GM18526 (cell line): Measurements from ENCODE around the gene NOX4.

Experiments
- POLR2A ChIP-seq: IDR thresholded peaks from 3 replicates; pipeline ENCODE4 v1.6.1; 2011; ENCODE audit not compliant: insufficient read length; ENCODE audit errors: extremely low read depth

The NOX4 gene

DNA sequence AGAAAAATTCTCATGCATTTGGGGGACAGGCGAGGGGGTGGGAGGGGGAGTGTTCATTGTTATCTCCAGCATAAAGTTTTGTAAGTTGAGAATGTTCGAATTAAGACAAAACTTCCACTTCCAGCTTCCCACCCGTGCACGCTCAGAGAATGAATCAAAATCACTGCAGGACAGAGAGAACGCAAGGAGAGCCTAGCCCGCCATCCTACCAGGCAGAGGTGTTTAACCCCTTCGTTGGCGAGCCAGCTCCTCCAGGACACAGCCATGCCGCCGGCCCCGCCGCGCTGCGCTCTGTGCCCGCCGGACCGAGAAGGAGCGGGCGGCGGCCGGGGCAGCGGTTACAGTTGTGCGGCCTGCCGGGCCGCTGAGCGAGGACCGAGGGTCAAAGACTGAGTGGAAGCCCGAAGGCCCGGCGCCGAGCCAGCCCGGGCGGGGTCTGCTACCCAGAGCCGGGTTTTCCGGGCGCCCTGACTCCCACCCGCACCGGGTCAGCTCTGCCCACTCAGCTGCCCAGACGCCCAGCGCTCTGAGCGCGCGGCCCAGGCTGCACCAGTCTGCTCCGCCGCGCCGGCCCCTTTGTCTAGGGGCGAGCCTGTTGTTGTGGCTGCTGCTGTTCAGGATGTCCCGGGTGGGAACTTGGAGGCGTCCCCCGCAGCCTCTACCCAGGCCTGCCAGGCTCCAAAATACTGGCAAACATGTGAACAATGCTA, at the start of gene NOX4:
Gene NOX4 (minus strand): TSS at position 395 of the 710 bp plus-strand sequence. CDS start 129 bp downstream, at position 266.
- TF ChIP-seq POLR2A = no peak

DNA sequence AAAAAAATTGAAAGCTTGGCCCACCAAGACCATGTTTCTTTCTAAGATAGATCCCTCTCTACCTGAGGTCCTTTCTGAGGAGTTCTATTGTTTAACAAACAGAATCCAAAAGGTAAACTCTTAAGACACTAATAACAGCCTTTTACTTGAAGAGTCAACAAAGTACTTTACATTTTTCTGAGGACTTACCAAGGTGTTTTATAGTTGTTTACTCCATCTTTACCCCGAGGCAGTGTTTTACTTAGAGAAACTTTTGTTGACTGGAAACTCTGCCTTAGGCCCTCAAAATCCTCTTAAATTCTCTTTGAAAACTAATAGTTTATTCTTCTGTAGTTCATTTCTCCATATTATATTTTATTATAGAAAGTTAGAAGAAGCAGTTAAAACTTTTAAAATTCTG, 49.7 kb upstream of the NOX4 start:
- TF ChIP-seq POLR2A = no peak

DNA sequence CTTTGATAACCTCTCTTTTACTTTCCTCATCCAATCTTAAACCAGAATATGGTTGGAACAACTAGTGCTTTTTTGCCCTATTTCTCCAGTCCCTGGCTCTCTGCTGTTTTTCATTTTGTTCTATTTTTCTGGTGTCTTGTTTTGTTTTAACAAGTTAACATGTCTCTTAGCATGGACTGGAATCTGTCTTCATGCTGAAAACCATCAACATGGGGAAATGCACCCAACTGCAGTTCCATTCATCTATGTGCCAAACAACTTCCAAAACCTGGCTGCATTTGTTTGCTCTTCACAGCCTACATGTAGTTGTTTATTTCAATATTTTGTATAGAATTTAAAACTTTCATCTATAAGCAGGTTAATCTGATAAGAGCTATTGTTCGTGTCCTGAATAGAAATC, 46.8 kb upstream of the NOX4 start:
- TF ChIP-seq POLR2A = no peak

DNA sequence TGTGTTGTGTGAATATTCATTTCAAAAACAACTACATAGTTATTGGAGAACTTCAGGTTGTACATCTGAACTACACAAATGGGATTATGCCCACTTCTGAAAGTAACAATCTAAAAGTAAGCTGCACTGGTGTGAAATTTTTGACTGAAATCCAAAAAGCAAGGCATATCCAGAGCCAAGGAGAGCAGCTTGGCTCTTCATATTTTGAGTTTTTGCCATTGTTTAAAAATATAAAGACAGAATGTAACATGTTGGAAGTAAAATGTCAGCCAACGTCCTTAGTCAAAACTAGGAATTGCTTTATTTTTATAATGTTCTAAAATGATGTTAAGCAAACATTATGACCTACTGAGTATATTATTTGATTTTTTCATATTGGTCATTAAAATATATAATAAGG, 45.8 kb upstream of the NOX4 start:
- TF ChIP-seq POLR2A = no peak

DNA sequence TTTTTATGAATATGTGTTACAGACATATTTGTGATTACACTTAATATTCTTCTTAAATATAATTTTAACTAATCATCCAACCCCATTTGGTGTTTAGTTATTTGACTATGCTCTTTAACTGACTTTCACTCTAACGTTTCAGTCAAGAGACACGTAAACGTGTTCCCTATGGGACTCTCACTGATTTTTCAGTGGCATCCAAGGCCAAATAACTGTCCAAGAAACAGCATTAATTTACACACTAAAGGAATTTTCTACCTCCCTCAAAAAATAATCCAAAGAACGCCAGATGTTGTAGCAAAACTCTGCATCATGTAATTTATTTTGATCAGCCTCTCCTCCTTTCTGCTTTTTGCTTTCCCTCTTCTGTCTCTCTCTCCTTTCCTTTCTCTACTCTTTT, 44.0 kb upstream of the NOX4 start:
- no peak for TF ChIP-seq POLR2A

DNA sequence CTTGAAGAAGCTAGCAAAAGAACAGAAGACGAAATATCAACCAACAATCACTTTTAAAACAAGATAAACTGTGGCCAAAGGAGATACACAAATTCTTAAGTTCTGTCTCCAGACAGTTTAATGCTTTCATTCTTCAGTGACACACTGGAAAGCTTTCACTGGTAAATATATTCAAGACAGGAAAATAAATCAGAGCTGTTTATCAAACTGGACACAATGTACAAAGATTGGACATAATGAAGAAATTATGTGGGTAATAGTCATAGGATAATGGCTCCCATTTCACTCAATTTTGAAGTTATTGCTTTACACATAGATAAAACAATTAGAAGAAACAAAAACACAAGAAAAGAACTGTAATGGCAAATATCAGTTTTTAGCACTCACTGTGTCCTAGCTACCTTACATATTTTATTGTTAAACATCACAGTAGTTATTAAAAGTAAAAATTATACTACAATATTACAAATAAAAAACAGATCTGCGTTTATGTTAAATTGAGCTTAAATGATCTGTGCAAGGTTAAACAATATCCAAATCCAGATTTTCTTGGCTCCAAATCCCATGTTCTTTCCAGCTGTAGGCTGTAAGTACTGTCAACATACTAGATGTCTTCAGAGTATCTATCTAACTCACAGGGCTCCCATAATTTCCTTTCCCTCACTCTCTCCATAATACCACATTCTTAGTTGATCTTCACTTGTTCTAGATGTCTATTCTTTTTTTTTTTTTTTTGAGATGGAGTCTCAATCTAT, 38.6 kb upstream of the NOX4 start:
- TF ChIP-seq POLR2A = no peak

DNA sequence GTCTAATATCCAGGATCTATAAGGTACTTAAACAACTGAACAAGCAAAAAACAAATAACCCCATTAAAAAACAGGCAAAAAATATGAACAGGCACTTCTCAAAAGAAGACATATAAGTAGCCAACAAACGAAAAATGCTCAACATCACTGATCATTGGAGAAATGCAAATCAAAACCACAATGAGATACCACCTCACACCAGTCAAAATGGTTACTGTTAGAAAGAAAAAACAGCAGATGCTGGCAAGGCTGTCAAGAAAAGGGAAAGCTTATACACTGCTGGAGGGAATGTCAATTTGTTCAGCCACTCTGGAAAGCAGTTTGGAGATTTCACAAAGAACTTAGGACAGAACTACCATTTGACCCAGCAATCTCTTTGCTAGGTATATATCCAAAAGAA, 30.6 kb upstream of the NOX4 start:
- no peak for TF ChIP-seq POLR2A

DNA sequence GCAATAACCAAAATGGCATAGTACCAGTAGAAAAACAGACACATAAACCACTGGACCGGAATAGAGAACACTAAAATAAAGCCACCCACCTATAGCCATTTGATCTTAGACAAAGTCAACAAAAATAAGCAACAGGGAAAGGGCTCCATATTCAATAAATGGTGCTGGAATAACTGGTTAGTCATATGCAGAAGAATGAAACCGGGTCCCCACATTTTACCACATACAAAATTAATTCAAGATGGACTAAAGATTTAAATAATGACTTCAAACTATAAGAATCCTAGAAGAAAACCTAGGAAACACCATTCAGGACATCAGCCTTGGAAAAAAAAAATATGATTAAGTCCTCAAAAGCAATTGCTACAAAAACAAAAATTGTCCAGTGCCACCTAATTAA, 30.1 kb upstream of the NOX4 start:
- no peak for TF ChIP-seq POLR2A

DNA sequence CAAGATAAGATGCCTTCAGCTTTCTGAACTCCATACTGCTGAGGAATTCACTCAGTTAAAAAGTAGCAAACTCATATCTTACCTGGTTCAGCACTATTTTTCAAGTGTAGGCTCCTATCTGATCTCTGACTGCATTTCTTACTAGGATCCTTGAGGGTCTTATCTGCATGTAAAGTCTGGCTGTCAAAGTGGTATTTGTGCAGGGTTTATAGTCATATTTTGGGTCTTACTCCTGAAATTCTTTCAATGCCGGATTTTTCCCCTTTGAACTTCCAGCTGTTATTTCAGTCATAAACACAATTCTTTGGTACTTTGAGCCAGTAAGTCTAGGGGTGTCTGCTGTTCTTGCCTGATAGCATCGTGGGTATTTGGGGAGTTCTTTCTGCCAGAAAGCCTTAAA, 25.3 kb upstream of the NOX4 start:
- no peak for TF ChIP-seq POLR2A

DNA sequence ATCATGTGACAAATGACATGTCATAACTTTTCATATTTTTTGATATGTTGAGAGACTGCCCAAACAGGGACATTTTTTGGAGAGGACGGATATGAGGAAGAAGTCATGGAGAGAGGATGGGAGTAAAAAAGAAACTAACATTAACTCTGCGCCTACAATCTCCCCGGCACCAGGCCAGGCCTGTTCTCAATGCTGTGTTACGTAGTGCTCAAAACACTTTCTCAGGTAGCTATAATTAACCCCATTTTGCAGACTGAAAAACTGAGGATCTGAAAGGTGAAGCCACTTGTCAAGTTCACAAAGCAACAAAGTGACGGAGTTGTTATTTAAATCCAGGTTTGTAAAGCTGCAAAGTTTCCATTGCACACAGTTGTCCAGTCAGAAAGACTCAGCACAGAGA, 17.4 kb upstream of the NOX4 start:
- no peak for TF ChIP-seq POLR2A

DNA sequence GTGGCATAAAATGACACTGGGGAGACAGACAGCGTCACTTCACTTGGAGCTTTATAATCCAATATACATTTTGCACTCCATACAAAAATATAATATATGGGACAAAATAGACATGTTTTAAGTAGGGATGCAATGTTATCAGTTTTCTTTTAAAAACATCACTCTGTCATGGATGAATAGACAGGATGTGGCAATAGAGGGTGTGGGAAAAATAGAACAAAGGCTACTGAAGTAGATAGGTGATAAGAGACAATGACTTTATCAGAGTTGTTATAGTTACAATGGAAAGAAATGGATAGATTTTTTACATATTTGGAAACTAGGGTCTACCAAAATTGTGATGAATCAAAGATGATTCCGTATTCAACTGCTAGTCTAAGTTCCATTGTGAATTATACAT, 13.1 kb upstream of the NOX4 start:
- TF ChIP-seq POLR2A = no peak

DNA sequence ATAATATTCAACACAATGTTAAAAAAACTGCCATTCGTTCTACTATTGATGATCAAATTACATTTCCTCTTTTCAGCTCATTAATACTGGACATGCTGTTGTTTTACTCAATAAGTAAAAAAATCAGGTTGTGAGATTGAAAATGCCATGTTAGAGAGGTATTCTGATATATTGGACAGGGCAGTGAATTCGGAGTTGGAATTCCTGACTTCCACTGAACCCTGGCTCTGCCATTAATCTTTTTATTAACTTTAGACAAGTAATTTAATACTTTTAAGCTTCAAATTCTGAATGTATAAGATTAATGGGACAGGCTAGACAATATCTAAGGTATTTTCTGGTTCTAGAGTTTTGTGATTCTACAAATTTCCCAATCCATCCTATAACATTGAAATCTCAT, 12.2 kb upstream of the NOX4 start:
- no peak for TF ChIP-seq POLR2A

DNA sequence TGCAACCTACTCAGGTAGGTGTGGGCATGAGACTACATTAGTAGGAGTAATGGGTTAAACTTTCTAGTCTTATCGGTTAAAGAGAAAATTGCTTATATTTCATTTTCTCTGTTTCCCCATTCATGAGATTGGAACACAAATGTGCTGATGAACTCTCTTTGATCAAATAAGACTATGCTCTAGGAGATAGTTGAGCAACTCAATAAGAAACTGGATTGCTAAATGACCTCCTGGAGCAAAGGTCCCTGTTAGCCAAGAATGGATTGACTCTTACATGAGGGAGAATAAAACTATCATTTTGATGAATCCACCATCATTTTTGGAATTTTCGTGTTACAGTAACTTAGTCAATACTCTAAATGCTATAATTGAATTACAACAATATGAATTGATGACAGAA, 11.1 kb upstream of the NOX4 start:
- no peak for TF ChIP-seq POLR2A

DNA sequence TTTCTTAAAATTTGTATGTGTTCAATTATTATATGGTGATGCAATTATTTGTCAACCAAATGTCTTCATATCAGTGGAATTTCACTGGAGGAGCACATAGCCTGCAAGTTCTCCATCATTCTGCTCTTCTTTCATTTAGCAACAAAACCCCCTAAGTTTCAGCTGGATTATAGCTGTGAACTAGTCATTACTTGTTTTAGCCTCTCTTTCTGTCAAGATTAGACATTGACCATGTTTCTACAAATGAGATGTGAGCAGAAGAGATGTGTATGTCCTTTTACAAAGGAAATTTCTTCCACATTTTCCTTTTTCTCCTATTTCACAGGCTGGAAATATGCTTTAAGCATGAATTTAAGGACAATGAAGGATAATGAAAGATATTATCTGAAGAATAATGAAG, 9.2 kb upstream of the NOX4 start:
- no peak for TF ChIP-seq POLR2A

DNA sequence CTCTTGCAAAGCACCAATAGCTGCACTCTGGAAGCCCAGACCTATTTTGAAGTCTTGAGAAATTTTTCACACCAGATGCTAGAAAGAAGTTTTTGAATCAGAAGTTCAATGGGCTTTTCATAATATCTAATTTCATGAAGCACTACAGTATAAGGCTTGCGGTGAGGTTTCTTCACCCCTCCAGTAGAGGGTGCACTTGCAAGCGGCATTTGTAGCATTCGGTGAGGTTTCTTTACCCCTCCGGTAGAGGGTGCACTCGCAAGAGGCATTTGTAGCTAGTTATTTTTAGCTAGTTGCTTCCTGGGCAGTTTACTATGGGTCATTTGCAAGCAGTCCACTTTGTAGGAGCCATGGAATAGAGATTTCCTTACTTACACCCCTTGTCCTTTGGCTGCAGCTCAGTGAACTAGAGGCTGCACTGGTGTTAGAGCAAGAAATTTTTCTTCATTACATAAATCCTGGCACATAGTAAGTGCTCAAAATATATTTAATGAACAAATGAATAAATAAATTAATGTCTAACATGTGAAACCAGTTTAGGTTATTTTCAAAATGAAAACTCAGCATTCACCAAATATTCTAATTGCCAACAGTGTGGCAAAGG, 7.8 kb upstream of the NOX4 start:
- TF ChIP-seq POLR2A = no peak

DNA sequence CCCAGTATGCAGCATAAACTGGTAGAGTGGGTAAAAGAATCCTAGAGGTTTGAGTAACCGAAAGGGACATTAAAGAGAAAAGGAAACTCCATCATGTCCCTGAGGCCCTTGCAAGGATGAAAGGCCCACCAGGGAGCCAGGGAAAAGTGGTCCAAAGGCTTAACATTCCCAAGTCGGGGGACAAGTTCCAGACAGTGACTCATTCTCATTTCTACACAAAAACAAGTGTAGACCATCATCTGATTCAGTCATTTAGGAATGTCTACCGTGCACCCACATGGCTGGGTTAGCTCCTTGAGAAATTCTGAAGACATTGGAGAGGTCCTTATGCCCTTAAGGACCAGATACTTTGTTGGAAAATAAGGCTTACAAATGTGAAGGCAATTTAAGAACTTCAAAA, 4.8 kb upstream of the NOX4 start:
- TF ChIP-seq POLR2A = no peak

DNA sequence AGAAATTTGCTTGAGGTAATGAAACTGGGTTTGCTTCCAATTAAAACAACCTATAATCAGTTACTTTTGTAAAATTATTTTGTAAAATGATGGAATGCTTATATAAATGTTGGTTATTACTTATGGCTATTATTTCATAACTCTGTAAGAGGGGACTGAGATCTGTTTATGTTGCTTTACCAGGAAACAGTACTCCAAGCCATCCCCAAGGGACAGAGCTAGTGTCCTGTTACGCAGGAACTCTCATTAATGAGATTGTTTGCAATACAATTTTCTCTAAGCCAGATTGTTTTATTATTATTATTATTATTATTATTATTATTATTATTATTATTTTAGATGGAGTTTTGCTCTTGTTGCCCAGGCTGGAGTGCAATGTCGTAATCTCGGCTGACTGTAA, 2.3 kb upstream of the NOX4 start:
- TF ChIP-seq POLR2A = no peak

DNA sequence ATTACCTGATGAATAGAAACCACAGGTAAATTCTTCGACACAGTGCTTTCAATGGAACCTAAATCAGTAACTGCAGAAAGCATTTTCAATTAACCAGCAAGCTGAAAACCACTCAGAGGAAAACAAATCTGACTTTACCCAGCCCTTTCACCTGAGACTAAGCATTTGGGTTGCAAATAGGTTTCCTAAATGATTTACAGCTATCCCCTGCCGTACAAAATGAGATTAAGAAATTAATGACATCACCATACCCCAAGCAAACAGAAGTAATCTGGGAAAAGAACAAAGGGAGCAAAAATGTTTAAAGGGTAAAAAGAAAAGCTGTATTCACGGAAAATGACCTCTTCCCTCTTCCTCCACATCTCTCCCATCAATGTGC, 584 bp downstream of the NOX4 start:
- TF ChIP-seq POLR2A = no peak
